Measurements from ENCODE around the gene ZSCAN4.

Gene ZSCAN4

GRCh38 chr19:57709616-57710015, 40.9 kb downstream of the ZSCAN4 start:
- TF ChIP-seq CTCF (IDR thresholded peaks at IDR 0.05): no peak

- TF ChIP-seq CTCF (IDR thresholded peaks at IDR 0.05): no peak
Measured at GRCh38 chr19:57712222-57712621, 43.5 kb downstream of the ZSCAN4 start.

- TF ChIP-seq CTCF (IDR thresholded peaks at IDR 0.05): no peak
Measured at GRCh38 chr19:57719424-57719823, 50.7 kb downstream of the ZSCAN4 start.

- TF ChIP-seq CTCF (IDR thresholded peaks at IDR 0.05): no peak
Measured at GRCh38 chr19:57719901-57720519, 51.3 kb downstream of the ZSCAN4 start.

GRCh38 chr19:57720878-57721277, 52.1 kb downstream of the ZSCAN4 start:
- TF ChIP-seq CTCF (IDR thresholded peaks at IDR 0.05): no peak
